Activated CD4-positive, CD25-positive, alpha-beta regulatory T cell treated with anti-CD3 and anti-CD28 coated beads, Interleukin-2, amount 50 U/mL, for 16 hours (primary cell): ENCODE measurements around the gene FDXR.

Experiments
- DNase-seq: peaks from one replicate; pipeline ENCODE4 v3.0.0-alpha.2; 2020; ENCODE audit warnings: low read depth, low spot score

Gene FDXR

DNA sequence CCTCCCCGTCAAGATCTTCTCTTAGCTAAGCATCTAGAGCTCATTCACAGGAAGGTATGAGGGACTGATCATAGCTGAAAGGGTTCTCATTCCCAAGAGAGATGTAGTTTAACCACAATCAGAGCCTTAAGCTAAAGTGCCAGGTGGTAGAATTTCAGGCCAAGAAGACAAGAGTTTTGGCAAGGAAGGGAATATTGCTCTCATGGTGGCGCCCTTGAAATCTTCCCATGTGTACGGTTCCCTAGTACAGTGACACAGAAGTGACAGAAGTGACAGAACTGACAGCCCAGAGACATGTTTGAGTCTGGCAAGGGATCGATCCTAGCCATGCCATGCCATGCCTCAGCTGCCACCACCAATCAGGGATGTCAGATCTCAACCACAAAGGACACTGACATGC is 15.6 kb downstream of the FDXR start:
- no peak for DNase-seq

DNA sequence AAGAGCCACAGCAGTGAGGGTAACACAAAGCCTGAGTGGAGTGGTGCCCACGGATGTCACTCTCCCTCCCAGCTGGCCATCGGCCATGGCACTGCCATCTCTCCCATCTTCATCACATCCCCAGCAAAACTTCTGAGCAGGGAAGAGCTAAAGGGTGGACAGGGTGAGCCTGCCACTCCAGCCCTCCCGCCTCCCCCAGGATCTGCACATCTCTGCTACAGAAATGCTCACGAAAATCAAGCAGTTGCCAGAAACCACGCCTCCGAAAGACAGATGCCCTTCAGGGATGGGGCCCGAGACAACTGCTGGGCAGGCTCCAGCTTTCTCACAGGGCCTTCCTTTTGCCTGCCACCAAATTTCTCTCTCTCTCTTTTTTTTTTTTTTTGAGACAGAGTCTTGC is 16.7 kb downstream of the FDXR start:
- no peak for DNase-seq

DNA sequence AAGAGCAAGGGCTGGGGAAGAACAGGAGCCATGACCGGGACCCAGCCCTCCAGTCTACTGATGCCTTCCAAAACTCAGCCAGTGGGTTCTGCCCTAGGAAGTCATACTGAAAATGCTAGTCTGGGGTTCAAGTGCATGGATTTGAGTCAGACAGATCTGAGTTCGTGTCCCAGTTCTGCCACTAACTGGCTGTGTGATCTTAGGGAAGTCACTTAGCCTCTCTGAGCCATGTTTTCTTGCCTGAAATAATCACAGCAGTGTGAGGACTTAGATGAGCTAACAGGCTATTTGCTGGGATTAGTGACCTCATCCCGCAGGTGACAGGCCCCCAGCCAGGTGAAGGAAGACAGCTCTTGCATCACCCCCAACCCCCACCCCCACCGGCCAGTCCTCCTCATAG is 17.5 kb downstream of the FDXR start:
- DNase-seq, result no peak

DNA sequence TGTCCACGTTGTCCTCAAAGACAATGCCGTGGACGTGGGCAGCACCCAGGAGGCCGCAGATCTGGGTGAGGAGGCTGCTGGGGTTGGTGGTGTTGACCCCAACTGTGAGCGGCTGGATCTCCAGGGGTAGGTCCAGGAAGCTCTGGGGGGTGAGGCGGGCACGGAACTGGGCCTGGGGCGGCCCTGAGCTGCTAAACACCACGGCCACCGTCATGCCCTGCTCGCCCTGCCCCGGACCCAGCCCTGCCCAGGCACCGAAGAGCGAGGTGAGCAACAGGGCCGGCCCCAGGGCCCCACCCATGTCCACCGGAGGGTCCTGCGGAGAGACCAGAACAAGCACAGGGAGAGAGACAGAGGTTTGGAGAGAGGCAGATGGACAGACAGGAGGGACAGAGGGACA is 18.0 kb downstream of the FDXR start:
- no peak for DNase-seq

DNA sequence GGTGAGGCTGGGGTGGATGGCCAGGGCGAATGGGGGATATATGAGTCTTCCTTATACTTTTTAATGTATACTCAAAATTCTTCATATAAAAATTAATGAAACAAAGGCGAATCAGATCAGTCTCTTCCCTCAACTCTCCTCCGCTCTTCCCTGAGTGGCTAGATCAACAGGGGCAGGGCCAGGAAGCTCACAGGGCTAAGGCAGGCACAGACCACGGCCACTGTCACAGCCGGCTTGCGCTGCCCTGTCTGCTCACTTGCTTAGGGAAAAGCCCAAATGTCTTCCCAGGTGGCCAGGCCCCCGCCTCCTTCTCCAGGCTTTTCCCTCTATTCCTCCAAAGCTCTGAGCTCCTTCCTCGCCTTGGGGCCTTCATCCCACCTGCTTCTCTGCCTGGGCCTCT is 19.1 kb downstream of the FDXR start:
- DNase-seq, result no peak

DNA sequence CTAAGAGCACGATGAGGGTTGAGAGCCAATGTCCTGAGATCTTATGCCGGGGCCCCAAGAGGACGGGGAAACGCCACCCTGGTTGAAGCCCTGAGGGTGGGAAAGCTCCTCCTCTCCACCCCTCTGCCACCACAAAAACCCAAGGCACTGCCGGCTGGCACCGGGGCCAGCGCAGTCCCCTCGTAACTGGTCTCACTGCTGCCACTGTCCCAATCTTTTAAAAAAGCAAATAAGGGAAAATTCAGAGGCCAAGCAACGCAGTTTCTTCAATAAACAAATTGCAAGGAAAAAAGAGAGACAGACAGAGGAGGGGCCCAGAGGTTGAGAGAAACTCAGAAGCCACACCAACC is 19.8 kb downstream of the FDXR start:
- DNase-seq, result no peak

DNA sequence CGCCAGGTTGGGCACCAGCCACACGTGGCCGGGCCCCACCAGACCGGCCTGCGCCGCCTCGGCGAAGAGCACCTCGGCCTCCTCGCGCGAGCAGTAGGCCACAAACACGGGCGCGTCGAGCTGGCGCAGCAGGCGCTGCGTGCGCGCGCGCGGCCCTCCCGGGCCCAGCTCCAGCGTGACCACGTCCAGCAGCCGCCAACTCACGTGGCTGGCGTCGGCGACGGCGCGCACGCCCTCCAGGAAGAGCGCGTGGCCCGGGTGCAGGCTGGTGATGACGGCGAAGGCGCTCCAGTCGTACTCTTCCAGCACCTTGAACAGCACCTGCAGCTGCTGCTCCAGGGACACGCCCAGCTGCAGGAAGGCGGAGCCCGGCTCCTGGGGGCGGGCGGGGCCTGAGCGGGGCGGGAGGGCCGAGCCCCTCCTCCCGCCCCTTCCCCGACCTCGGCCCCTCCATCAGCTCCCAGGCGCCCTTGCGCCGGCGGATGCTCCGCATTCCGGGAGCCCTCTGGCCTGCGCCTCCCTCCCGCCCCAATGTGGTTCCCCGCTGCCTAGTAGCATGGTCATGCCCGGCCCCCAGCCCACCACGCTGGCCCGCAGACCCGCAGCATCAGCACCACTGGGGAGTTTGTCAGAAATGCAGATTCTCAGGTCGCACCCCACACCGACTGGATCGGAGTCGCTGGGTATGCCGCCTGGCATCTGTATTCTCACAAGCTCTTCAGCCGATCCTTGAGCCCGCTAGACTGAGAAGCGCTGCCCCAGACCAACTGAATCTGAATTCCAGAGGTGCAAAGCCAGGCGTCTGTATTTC is 20.4 kb downstream of the FDXR start:
- DNase-seq, result peak; percentile 15

DNA sequence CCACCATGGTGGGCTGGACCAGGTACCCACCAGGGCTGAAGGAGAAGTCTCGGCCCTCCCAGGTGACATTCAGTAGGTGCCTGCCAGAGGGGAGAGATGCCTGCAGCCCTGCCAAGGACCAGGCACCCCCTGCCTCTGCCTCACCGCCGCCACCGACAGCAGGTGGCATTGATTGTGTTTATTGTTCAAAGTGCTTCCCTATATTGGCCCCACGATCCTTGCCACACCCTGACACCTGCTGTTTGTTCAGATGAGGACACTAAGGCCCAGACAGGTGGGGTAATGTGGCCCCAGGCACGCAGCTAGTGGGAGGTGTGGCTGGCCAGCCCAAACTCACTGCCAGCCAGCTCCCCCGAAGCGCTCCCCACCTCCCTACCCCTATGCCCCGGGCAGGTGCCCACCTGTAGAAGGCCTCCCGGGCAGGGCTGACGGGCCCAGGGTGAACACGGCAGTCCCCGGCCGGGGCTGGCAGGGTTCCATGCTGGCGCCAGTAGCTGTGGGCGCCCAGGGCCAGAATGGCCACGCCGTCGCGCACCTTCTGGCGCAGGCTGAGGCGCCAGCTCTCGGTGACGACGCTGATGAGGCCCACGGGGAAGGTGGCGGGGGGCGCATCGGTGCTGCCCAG is 21.1 kb downstream of the FDXR start:
- DNase-seq, result no peak

DNA sequence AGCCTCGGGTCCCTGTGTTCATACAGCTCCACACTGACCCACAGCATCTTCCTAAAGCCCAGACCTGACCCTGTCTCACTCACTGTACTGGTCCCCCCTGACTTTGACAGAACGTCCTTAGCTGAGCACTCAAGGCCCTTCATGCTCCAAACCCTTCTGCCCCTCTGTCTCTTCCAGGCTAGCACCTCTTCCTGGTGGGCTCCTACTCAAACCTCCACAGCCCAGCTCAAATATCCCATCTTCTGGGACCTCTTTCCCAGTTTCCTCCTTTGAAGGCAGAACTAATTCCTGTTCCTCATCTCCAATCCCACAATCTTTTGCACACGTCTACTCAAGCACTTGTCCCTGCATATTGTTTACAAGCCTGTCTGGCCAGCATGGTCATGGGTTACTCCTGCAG is 21.9 kb downstream of the FDXR start:
- DNase-seq, result no peak

DNA sequence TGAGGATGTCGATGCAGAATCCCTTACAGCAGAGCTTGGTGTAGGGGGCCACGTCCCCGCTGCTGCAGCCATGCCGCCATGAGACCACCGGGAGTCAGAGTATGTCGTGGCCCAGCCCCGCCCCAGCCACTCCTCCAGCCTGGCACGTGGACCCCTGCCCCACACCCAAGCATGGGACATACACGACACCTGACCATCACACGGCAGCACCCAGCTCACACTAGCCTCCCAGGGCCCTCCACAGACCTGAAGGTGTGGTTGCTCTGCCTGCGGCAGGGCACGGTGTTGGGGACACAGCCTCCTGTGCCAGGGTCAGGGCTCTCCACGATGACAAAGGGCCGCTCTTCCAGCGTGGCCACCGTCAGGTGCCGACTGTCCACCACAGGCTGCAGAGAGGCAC is 22.5 kb downstream of the FDXR start:
- no peak for DNase-seq

DNA sequence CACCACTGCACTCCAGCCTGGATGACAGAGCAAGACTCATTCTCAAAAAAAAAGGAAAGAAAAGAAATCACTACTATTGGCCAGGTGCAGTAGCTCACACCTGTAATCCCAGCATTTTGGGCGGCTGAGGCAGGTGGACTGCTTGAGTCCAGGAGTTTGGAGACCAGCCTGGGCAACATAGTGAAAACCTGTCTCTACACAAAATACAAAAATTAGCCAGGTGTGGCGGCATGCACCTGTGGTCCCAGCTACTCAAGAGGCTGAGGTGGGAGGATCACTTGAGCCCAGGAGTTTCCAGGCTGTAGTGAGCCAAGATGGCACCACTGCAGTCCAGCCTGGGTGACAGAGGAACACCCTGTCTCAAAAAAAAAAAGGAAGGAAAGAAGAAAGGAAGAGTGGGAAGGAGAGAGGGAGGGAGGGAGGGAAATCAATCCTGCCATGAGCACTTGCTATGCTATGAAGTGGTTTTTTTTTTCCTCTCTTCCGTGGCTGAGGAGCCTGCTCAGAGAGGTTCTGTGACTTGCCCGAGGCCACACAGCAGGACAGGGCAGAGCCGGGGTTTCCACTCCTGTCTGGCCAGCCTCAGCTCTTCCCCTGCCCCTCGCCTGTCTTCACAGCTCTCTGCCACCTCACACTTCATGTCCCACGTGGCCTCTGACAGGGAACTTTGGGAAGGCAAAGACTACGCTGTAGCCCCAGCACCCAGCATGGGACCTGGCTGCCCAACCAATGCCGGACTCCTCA is 24.0 kb downstream of the FDXR start:
- no peak for DNase-seq

DNA sequence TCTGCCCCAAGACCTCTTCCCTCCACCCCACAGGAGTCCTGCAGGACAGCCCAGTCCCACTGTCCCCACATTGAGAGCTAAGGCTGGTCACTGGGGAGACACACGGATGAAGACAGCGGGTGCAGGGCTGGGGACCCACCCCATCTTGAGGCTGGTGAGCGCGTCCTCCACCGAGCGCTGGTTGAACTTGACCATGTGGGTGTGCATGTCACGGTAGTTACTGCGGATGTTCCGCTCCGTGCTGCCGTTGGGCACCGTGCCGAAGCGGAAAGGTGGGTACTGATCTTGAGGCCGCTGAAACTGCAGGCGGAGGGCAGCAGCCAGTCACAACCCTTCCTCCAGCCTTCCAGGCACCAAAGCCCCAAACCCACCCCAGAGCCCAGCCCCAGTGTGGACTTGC is 26.2 kb downstream of the FDXR start:
- no peak for DNase-seq

DNA sequence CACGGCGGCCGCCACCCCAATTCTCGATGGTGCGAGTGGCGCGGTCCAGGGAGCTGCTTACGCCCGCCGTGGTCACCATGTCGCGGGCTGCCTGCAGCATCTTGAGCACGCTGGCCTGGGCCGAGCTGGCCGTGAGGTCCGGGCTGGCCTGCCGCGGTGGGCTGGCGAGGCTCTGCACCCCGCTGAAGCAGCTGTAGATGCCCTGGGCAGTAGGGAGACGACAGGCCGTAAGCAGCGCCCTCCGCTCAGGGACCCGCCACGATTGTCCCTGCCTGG is 29.5 kb downstream of the FDXR start:
- DNase-seq, result no peak

DNA sequence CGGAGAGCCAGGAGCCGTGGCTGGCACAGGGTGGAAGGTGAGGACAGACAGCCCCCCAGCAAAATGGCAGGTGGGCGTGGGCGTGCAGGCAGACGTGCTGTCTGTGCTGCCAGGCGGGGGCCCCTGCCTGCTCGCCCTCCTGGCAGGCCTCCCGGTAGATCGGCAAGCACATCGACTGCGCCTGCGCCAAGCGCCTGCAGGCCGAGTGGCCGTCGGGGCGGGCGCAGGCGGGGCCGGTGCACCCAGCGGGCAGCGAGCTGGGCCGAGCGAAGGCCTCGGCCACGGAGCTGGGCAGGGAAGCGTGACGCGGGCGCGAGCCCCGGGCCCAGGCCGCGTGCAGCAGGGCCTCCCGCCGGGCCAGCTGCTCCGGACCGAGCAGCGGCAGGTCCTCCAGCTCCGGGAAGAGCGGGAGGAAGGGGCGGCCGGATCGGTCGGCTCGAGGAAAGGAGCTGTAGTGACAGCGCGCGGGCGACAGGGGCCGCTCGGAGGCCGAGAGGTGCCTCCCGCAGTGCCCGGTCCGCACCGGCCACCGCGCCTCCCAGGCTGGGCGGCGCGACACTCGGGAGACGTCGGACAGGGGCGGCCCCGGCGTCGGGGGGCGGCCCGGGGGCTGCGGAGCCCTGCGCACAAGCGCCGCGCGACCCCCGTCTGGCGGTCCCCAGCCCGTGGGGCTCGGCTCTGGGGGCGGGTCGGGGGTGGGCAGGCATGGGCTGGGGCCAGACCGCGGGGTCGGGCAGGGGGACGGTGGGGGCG is 30.0 kb downstream of the FDXR start:
- no peak for DNase-seq

DNA sequence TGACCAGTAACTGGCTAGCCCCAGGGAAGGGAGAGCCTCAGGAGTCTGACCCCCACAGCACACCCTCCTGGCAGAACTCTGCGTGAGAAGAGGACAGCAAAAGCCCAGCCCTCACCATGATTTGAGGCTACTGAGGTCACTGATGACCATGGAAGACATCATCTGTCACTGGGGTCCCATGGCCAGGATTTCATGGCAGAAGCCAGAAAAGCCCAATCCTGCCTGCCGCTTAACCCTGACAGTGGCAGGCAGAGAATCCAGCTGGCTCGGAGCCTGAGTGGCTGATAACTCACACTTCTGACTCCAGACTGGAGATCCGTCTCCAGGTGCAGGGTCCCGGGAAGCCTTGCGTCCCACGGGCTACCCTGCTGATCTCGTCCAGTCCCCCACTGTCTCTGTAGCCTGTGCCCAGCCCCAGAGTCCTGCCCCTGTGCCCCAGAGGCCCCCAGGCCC is 30.6 kb downstream of the FDXR start:
- DNase-seq, result no peak

DNA sequence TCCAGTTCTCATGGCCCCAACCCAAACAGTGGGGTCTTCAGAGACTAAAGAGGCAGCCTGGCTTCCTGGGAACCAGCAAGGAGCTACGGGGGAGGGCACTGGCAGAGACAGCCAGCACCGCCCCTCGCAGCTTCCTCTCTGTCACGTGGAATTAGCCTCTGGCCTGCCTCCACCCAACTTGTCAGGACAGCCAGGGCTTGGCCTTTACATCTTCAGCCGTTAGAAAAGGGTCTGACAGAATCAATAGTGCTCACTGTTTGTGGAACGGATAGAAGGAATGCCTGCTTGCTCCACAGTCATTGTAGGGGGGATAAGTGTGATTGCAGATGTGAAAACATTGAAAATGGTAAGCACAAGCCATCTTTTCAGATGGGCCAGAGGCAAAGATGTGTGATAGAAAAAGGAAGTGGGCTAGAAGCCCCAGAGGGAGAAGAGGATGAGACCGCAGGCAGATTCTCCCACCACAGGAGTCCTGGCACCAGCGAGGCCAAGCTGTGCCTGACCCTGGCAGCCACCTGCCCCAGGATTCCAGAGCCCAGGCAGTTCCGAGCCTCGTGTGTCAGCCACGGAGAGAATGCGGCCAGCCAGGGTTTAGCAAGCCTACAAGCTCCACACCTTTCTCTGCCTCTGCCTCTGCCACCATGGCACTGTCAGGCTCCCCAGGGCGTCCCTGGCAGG is 31.7 kb downstream of the FDXR start:
- DNase-seq, result no peak

DNA sequence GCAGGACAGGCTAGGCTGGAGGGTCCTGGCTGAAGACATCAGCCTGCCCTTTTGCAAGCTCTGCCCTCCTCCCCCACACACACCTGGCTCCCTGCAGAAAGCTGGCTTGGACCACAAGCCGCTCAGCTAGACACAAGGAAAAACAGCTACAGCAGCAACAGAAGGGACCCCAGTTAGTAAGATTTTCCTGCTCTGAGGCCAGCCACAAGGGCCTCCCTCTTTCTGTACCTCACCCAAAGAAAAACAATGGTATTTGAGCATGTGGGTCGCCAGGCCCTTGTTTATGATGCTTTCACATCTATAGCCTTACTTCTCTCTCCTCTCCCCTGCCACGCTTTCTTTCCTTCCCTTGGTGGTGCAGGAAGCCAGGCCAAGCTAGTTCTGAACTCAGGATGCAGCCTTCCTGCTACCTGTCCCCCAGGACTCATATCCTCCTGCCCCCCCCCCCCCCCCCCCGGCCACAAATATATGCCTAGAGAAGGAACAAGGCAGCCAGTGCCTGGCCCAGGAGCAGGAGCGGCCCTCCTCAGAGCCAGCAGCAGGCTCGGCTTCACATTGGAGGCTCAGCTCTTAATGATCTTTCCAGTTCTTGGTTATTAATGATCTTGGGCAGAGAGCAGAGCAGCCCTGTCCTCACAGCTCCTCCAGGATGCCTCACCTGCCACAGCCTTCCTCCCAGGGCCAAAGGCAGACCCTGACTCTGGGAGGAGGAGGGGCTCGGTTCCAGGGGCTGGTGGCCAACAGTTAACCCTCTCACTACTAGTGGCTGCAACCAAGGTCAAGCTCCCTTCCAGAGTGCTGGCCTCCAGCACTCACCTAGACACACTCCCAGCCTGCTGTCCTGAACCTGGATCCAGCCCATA is 32.6 kb downstream of the FDXR start:
- no peak for DNase-seq

DNA sequence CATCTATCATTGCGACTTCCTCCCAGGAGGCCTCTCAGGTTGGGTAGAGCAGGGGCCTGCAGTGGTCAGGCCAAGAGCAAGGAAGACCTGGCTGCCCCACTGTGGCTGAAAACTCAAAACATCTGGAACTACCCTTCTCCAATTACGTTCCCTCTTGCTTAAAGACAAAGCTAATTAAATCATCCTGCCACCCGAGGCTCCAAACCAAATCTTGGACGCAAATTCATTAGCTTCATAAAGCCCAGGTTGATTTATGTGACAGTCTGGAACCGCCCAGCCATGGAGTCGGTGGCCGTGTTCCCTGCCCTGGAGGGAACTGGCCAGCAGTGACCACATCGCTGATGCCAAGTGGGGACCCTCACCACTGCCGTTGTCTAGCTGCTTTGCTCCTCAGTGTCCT is 34.5 kb downstream of the FDXR start:
- no peak for DNase-seq

DNA sequence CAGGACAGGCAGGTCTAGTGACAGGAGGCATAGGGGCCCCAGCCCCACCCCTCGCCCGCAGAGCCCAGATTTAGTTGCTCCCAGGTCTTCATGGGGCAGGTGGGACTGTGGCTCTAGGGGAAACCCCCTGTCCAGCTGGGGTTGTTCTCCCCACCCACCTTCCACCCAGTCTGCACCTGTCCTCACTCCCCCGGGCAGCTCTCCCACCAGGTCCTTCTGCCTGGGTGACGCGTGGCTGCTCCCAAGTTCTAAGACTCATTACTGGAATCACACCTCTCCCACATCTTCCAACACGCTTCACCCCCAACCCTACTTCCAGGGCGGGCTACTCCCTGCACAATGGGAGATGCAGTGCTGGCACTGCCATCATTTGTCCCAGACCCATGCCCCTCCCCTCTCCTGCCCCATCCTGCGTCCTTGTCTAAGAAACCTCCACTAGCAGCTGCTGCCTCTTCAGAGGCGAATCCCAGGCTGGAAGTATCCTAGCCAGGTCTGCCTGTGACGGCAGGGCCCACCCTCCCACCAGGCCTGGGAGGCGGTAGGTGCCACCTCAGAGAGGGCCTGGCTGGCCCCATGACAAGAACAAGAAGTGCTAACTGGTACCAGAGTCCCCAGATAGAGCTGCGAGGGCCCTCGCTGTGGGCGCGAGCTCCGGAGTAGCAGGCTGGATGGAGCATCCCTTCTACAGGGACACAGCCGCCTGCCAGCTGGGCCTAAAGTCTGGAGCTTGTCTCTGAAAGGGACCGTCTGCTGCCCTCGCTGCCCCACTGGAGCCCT is 35.9 kb downstream of the FDXR start:
- DNase-seq, result no peak

DNA sequence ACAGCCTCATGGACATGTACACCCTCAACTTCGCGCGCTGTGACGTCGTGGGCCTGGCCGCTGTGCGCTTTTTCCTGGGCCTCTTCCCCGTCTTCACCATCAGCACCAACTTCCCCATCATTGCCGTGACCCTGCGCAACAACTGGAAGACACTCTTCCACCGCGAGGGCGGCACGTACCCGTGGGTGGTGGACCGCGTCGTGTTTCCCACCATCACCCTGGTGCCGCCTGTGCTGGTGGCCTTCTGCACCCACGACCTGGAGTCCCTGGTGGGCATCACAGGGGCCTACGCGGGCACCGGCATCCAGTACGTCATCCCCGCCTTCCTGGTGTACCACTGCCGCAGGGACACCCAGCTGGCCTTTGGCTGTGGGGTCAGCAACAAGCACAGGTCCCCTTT is 36.6 kb downstream of the FDXR start:
- no peak for DNase-seq
